WTC11 (cell line): ENCODE results near the gene RGS12. TPM values are rescaled to one million over a fixed set of nuclear protein-coding genes. Genes with fewer than 3 reads are reported as not detected.

ENCODE experiments used
- ARID4B ChIP-seq: sonication (generic); formaldehyde crosslinking; IDR thresholded peaks from 2 replicates; pipeline ENCODE4 v1.8.0; 2023; ENCODE audit warnings: missing genetic modification reagents, mild to moderate bottlenecking, borderline replicate concordance
- E2F1 ChIP-seq: sonication (generic); formaldehyde crosslinking; IDR thresholded peaks from 2 replicates; pipeline ENCODE4 v1.8.0; 2022; ENCODE audit warnings: mild to moderate bottlenecking, missing genetic modification reagents
- E2F4 ChIP-seq: sonication (generic); formaldehyde crosslinking; IDR thresholded peaks from 2 replicates; pipeline ENCODE4 v1.8.1; 2022; ENCODE audit warnings: low read depth, mild to moderate bottlenecking, moderate library complexity, missing genetic modification reagents, borderline replicate concordance
- ETV6 ChIP-seq: sonication (generic); formaldehyde crosslinking; IDR thresholded peaks from 2 replicates; pipeline ENCODE4 v1.8.1; 2022; ENCODE audit warnings: mild to moderate bottlenecking, missing genetic modification reagents
- FOXP4 ChIP-seq: sonication (generic); formaldehyde crosslinking; IDR thresholded peaks from 2 replicates; pipeline ENCODE4 v1.8.0; 2022; ENCODE audit warnings: mild to moderate bottlenecking, missing genetic modification reagents
- IRF2 ChIP-seq: sonication (generic); formaldehyde crosslinking; IDR thresholded peaks from 2 replicates; pipeline ENCODE4 v1.8.0; 2022; ENCODE audit warnings: low read depth, missing genetic modification reagents, borderline replicate concordance
- JAZF1 ChIP-seq: fragments of 250-450 bp; sonication (Bioruptor Pico); IDR thresholded peaks from 2 replicates; pipeline ENCODE4 v1.9.0; 2021; ENCODE audit warnings: moderate library complexity, mild to moderate bottlenecking, inconsistent platforms
- MXD4 ChIP-seq: fragments of 250-450 bp; sonication (Bioruptor Pico); IDR thresholded peaks from 2 replicates; pipeline ENCODE4 v1.8.0; 2021; ENCODE audit warnings: mild to moderate bottlenecking, moderate library complexity, borderline replicate concordance
- PRDM15 ChIP-seq: sonication (generic); formaldehyde crosslinking; IDR thresholded peaks from 2 replicates; pipeline ENCODE4 v1.8.0; 2022; ENCODE audit warnings: missing genetic modification reagents
- ZBTB21 ChIP-seq: sonication (generic); formaldehyde crosslinking; IDR thresholded peaks from 2 replicates; pipeline ENCODE4 v1.8.1; 2023; ENCODE audit warnings: mild to moderate bottlenecking, missing genetic modification reagents, borderline replicate concordance
- ZNF219 ChIP-seq: sonication (generic); formaldehyde crosslinking; IDR thresholded peaks from 2 replicates; pipeline ENCODE4 v1.8.0; 2023; ENCODE audit warnings: missing genetic modification reagents, mild to moderate bottlenecking, borderline replicate concordance
- ZNF281 ChIP-seq: sonication (generic); formaldehyde crosslinking; IDR thresholded peaks from 2 replicates; pipeline ENCODE4 v1.8.0; 2023; ENCODE audit warnings: mild to moderate bottlenecking, missing genetic modification reagents
- ZNF671 ChIP-seq: fragments of 250-450 bp; sonication (Bioruptor Pico); IDR thresholded peaks from 2 replicates; pipeline ENCODE4 v1.8.0; 2021; ENCODE audit warnings: mild to moderate bottlenecking
- ZSCAN18 ChIP-seq: fragments of 250-450 bp; sonication (Bioruptor Pico); IDR thresholded peaks from 2 replicates; pipeline ENCODE4 v2.1.2; 2022; ENCODE audit warnings: mild to moderate bottlenecking, moderate library complexity
- total RNA-seq: library from RNA; stranded (reverse); gene quantifications from 3 replicates; pipeline ENCODE4 v1.2.3, GENCODE V29; 2021

The RGS12 gene
- total RNA-seq, 1 experiment from 2014 or later = 21.0 TPM

- TF ChIP-seq ARID4B (no peak), ZNF219 (CRISPR knock-in tag) (no peak), ZBTB21 (no peak), FOXP4 (CRISPR knock-in tag) (no peak), E2F1 (CRISPR knock-in tag) (no peak), E2F4 (CRISPR knock-in tag) (no peak), PRDM15 (CRISPR knock-in tag) (no peak), IRF2 (CRISPR knock-in tag) (no peak), ZSCAN18 (CRISPR knock-in tag) (no peak), MXD4 (CRISPR knock-in tag) (no peak), ZNF671 (CRISPR knock-in tag) (no peak), JAZF1 (CRISPR knock-in tag) (no peak), ETV6 (no peak), ZNF281 (CRISPR knock-in tag) (no peak)
- TF ChIP-seq, all 79 proteins: peak for 0
Measured at GRCh38 chr4:3340038-3340699, 47.3 kb downstream of the RGS12 start (continued).
